Activated CD4-positive, alpha-beta T cell treated with anti-CD3 and anti-CD28 coated beads, Interleukin-2, amount 10 ng/mL, durations not matched to agents 7 days and 5 days (primary cell): ENCODE results near the gene GMEB2. TPM values are rescaled to one million over a fixed set of nuclear protein-coding genes. Genes with fewer than 3 reads are reported as not detected.

Source experiments
- CTCF ChIA-PET: fragments of 350-600 bp; sonication (Branson Sonifier 250); formaldehyde crosslinking; loops from one replicate; lab custom pipeline; 2021; ENCODE audit warnings: antibody characterized with exemption; lab: Charles Lee
- POLR2A ChIA-PET: fragments of 350-600 bp; sonication (Branson Sonifier 250); formaldehyde crosslinking; loops from one replicate; lab custom pipeline; 2021; ENCODE audit warnings: antibody characterized with exemption; lab: Charles Lee
- DNase-seq: peaks from one replicate; pipeline ENCODE4 v3.0.0-alpha.2; 2020
- H3K27ac Mint-ChIP-seq: one replicate; pipeline ENCODE4 v1.8.0; 2021; ENCODE audit warnings: mild to moderate bottlenecking, moderate library complexity, mixed read lengths
- H3K27me3 Mint-ChIP-seq: one replicate; pipeline ENCODE4 v1.8.0; 2021; ENCODE audit warnings: mixed read lengths
- H3K36me3 Mint-ChIP-seq: one replicate; pipeline ENCODE4 v1.8.0; 2021; ENCODE audit warnings: low read depth, mixed read lengths
- H3K4me1 Mint-ChIP-seq: one replicate; pipeline ENCODE4 v1.8.0; 2021; ENCODE audit warnings: mixed read lengths
- H3K4me3 Mint-ChIP-seq: one replicate; pipeline ENCODE4 v1.8.0; 2021; ENCODE audit warnings: mild to moderate bottlenecking, moderate library complexity, mixed read lengths
- H3K9me3 Mint-ChIP-seq: one replicate; pipeline ENCODE4 v1.8.0; 2021; ENCODE audit warnings: mixed read lengths
- total RNA-seq, 2 experiments: library from RNA; stranded (reverse); gene quantifications; one replicate each; pipeline ENCODE4 v1.2.3, GENCODE V29; 2021

The GMEB2 gene
- total RNA-seq, 2 experiments from 2014 or later, result 20.0 to 20.5 TPM

DNA sequence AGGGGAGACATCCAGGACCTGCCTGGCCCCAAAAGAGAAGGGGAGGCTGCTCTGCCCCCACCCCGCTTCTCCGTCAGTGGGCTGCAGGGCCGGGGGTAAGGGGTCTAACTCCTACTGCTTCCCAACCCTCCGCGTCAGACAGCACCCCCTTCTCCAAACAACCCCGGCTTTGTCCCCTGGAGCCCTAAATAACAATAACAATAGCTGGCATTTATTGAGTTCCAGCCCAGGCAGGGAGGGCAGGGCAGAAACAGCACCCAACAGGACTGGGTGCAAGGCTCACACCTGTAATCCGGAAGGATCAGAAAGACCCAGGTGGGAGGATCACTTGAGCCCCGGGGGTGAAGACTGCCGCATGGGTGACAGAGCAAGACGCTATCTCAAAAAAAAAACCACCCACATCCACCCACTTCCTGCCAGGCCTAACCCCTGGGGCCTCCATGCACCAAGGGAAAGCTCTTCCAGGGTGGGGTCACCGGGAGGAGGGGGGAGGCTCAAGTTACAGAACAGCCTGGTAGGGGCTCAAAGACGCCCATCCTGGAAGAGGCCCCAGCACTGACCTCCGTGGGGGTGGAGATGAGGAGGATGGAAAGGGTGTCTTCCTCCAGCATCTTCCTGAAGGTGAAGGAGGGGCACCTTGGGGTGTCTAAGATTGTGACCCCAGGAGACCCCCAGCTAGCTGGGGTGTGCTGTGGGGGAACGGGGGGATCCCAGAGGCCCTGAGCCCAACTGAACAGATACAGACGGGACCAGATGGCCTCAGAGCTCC is 74.2 kb downstream of the GMEB2 start:
- peaks cover 14% of the 10 kb centered on the region for H3K27me3 Mint-ChIP-seq
- peaks cover 17% of the 10 kb centered on the region for H3K4me1 Mint-ChIP-seq
- no peaks in the 10 kb centered on the region for H3K9me3 Mint-ChIP-seq

DNA sequence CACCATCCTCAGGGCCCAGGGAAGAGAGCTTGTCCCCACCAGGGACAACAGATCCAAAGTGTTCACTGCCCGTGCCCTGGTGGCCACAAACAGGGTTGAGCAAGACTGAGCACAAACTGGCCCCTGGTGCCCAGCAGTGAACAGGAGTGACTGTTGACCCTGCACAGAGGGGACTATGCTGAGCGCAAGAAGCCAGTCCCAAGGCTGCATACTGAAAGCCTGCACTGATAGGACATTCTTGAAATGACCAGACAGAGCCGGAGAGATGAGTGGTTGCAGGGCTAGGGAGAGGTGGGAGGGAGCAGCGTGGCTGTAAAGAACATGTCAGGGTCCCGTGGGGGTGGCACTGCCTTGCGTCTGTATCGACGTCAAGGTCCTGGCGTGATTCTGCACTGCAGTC is 75.8 kb downstream of the GMEB2 start:
- POLR2A ChIA-PET, result no interaction called here
- no peak overlapping the region for H3K27ac Mint-ChIP-seq

More for the DNA sequence above, 74.2 kb downstream of the GMEB2 start:
- POLR2A ChIA-PET, result no interaction called here
- CTCF ChIA-PET, result interaction anchor here (0.6 to 4.7 kb wide), 5 partner anchors 10 to 410 kb away, joined by 3 to 41 read pairs (median 4); partner anchors contain the start of gene PTK6
- peak overlapping the region; percentile 90 for H3K27ac Mint-ChIP-seq
- H3K4me3 Mint-ChIP-seq, result peak overlapping the region; percentile 41
- peak; percentile 71 for DNase-seq
- no peaks in the 10 kb centered on the region for H3K36me3 Mint-ChIP-seq

DNA sequence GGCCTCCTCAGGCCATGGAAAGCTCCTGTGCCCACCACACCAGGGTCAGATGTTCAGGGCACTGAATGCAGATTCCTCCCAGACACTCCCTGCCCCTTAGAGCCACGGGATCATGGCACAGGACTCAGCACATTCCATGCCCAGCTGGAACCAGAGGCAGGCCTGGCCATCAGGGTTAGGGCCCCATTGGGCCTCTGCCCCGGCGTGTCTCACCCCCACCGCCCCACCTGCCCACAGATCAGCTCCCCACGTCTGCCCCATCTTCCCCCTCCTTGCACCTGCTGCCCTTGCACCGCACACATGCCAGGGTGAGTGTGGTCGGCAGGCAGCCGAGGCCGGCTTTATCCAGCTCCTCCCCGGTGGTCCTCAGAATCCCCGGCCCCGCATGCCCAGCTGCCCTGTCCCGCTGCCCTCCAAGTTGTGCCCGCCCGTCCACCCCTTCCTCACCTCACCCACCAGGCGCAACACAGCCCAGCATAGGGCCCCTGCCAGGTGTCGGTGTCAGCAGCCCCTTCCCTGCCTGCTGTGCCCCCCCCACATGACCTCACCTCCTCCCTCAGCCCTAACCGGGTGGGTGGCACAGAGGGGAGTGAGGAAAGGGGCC is 77.1 kb downstream of the GMEB2 start:
- H3K4me3 Mint-ChIP-seq, result no peak overlapping the region
- H3K9me3 Mint-ChIP-seq, result no peaks in the 10 kb centered on the region
- peaks cover 17% of the 10 kb centered on the region for H3K4me1 Mint-ChIP-seq
- peaks cover 14% of the 10 kb centered on the region for H3K27me3 Mint-ChIP-seq
- ChIA-PET CTCF (interaction anchor here (0.5 to 4.7 kb wide), 2 partner anchors 12 to 567 kb away, joined by 3 to 41 read pairs; partner anchors contain the start of gene PTK6), POLR2A (no interaction called here)
- DNase-seq, result no peak
- H3K27ac Mint-ChIP-seq, result no peak overlapping the region
- H3K36me3 Mint-ChIP-seq, result no peaks in the 10 kb centered on the region

More for the DNA sequence above, 75.8 kb downstream of the GMEB2 start:
- no peaks in the 10 kb centered on the region for H3K9me3 Mint-ChIP-seq
- peaks cover 14% of the 10 kb centered on the region for H3K27me3 Mint-ChIP-seq
- H3K4me1 Mint-ChIP-seq, result peaks cover 17% of the 10 kb centered on the region
- DNase-seq, result no peak
- H3K36me3 Mint-ChIP-seq, result no peaks in the 10 kb centered on the region
- CTCF ChIA-PET, result interaction anchor here (0.7 to 4.7 kb wide), 3 partner anchors 12 to 120 kb away, joined by 3 to 41 read pairs (median 5); partner anchors contain the start of gene PTK6
- H3K4me3 Mint-ChIP-seq, result no peak overlapping the region

DNA sequence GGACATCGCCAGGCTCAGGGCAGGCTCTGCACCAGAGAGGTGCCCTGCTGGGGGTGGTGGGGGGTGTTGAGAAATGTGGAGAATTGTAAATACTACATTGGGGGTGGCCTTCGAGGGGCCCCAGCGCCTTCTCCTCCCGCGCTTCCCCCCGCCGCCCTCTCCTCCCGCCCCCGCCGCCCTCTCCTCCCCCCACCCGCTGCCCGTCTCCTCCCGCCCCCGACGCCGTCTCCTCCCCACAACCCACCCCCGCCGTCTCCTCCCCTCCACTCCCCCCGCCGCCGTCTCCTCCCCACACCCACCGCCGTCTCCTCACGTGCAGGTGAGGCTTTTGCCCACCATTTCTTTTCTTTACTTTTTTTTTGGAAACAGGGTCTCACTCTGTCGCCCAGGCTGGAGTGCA is 77.9 kb downstream of the GMEB2 start:
- Mint-ChIP-seq H3K9me3 (no peaks in the 10 kb centered on the region), H3K36me3 (no peaks in the 10 kb centered on the region), H3K27ac (no peak overlapping the region), H3K4me3 (no peak overlapping the region), H3K4me1 (peaks cover 16% of the 10 kb centered on the region), H3K27me3 (peaks cover 14% of the 10 kb centered on the region)
- CTCF ChIA-PET, result interaction anchor here (4.7 kb wide), 1 partner anchor 11 kb away, joined by 41 read pairs; the partner anchor contains the start of gene PTK6
- POLR2A ChIA-PET, result no interaction called here
- DNase-seq, result no peak

DNA sequence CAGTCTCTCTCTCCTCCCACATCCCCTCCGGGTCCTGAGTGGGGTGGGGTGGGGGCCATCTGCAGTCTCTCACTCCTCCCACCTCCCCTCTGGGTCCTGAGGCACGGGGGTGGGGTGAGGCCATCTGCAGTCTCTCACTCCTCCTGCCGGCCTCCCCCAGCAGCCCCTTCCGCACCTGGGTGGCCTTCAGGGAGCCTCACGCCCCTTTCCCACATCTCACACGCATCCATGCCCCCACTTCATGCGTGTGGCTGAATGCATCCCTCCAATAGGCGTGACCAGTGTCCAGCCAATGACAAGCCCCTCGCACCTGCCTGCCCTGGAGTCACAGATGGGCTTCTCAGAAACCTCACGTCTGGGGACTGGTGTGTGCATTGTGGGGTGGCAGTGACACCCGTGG is 78.4 kb downstream of the GMEB2 start:
- DNase-seq, result no peak
- H3K27ac Mint-ChIP-seq, result no peak overlapping the region
- H3K4me3 Mint-ChIP-seq, result no peak overlapping the region
- H3K9me3 Mint-ChIP-seq, result no peaks in the 10 kb centered on the region
- peaks cover 14% of the 10 kb centered on the region for H3K27me3 Mint-ChIP-seq
- CTCF ChIA-PET, result no interaction called here
- POLR2A ChIA-PET, result no interaction called here
- H3K36me3 Mint-ChIP-seq, result no peaks in the 10 kb centered on the region
- peaks cover 16% of the 10 kb centered on the region for H3K4me1 Mint-ChIP-seq

DNA sequence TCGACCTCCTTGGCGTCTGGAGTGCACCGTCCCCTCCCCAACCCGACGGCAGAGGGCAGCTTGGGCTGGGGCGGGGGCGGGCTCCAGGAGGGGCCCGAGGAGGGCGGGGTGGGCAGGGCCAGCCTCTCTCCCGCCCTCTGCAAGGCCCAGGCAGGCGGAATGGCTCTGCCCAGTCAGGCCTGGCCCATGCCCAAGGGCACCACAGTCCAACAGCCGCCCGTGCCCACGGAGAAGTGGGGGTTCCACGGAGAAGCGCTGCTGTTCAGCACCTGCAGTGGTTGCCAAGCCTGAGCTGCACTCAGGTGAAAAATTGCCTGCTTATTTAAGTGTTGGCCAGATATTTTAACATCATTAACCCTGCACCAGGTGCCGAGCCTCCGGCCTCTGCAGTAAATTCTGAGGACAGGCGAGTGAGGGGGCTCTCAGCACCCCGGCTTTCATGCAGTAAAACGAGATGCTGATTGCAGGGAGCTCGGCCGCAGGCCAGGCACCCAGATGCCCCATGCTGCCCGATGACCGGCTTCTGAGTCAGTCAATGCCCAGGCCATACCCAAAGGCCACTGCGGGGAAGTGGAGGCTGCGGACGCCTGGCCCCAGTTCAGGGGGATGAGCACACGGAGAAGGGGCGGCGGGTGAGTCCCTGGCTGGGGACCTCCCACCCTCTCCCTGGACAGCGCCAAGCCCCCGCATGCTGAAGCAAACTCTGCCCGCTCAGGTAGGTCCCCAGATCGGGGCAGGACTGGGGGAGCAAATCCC is 79.0 kb downstream of the GMEB2 start, which contains the start of gene SRMS:
Gene SRMS (minus strand): TSS at position 25 of the 756 bp plus-strand sequence. CDS start 286 bp downstream, outside the sequence.
- DNase-seq, result no peak
- ChIA-PET CTCF (interaction anchor here (2.5 kb wide), 1 partner anchor 20 kb away, joined by 7 read pairs; no protein-coding TSS in a partner anchor), POLR2A (no interaction called here)
- no peaks in the 10 kb centered on the region for H3K9me3 Mint-ChIP-seq
- no peak within 1 kb of the TSS for H3K27ac Mint-ChIP-seq
- peaks cover 14% of the 10 kb centered on the region for H3K27me3 Mint-ChIP-seq
- H3K4me3 Mint-ChIP-seq, result no peak within 1 kb of the TSS
- H3K4me1 Mint-ChIP-seq, result peaks cover 10% of the 10 kb centered on the region
- H3K36me3 Mint-ChIP-seq, result no peaks in the 10 kb centered on the region

DNA sequence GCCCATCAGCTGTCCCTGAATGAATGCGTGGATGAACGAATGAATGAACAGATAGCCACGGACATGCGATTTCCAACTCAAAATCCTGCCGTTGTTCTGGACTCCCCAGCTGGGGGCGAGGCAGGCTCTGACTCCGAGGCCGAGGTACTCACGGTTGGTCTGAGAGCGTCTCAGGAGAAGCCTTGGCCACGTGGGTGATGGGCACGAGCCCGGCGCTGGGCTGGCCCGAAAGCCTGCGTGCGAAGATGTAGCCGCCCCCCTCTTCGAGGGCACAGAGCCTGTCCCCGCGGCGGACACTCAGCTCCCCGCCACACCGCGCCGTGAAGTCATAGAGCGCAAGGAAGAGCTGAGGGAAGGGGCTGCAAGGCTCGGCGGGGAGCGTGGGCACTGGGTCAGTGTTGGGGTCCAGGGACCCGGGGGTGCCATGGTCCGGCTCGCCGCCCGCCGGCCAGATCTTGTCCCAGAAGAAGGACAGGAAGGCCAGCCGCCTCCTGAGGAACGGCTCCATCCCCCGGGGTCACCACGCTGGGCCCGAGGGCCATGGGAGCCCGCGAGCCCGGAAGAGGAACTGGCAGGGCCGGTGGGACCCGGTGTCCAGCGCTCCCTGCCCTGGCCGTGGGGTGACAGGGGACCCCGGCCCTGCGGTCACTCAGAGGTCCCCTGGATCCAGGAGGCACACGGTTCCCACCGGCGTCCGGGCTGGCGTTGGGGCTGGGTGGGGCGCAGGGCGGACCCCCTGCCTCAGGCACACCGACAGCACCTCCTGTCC is 79.8 kb downstream of the GMEB2 start:
- H3K36me3 Mint-ChIP-seq, result no peaks in the 10 kb centered on the region
- ChIA-PET CTCF (interaction anchor here (1.7 to 2.5 kb wide), 2 partner anchors 9 to 21 kb away, joined by 7 to 12 read pairs; partner anchors contain the start of gene PTK6), POLR2A (no interaction called here)
- peaks cover 14% of the 10 kb centered on the region for H3K27me3 Mint-ChIP-seq
- no peak for DNase-seq
- peaks cover 2% of the 10 kb centered on the region for H3K4me1 Mint-ChIP-seq
- no peak overlapping the region for H3K4me3 Mint-ChIP-seq
- H3K9me3 Mint-ChIP-seq, result no peaks in the 10 kb centered on the region
- no peak overlapping the region for H3K27ac Mint-ChIP-seq

DNA sequence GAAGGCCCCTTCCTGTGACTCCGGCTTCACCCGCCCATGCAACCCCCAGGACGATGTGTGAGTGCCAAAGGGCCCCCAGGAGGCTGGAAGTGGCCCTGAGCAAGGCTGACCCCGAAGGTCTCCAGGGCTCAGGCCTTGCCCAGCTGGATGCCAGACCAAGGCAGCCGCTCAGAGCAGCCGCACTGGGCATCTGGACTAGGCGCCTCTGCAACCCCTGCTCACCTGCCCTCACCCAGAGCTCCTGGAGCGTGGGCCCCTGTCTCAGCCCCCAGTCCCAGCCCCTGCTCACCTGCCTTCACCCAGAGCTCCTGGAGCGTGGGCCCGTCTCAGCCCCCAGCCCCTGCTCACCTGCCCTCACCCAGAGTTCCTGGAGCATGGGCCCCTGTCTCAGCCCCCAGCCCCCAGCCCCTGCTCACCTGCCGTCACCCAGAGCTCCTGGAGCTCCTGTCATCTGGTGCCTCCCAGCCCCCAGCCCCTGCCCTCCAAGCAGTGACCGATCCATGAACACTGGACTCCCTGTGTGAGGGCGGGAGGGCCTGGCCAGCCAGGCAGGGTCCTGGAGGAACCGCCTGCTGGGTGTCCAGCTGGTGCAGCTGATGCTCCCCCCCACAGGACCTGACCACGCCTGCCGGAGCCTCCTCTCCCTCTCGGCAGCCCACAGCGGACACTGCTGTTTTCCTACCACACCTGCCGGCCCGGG is 80.5 kb downstream of the GMEB2 start:
- POLR2A ChIA-PET, result no interaction called here
- DNase-seq, result no peak

DNA sequence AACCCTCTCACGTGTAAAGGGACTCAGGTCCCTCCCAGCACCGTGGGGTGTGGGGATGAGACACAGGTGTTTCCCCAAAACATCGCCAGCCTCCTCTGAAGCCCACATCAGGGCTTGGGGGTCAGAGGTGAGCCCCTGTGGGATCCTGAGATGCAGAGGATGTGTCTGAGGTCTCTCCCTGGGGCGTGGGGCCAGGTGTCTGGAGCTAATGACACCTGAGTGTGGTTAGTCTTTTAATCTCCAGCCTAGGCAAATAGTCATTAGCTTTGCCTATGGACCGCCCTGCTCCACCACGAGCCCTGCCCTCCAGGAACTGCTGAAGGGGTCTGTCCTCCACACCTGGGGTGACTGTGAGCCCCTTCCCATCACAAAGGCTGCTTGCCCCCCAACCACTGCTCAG is 81.1 kb downstream of the GMEB2 start:
- Mint-ChIP-seq H3K9me3 (no peaks in the 10 kb centered on the region), H3K27ac (no peak overlapping the region), H3K27me3 (peaks cover 11% of the 10 kb centered on the region), H3K4me1 (no peaks in the 10 kb centered on the region), H3K36me3 (no peaks in the 10 kb centered on the region), H3K4me3 (no peak overlapping the region)
- CTCF ChIA-PET, result interaction anchor here (0.6 to 2.5 kb wide), 3 partner anchors 8 to 511 kb away, joined by 3 to 12 read pairs (median 7); partner anchors contain the start of gene PTK6
- DNase-seq, result no peak
- POLR2A ChIA-PET, result no interaction called here

More for the DNA sequence above, 80.5 kb downstream of the GMEB2 start:
- Mint-ChIP-seq H3K27ac (peak overlapping the region; percentile 13), H3K27me3 (peaks cover 14% of the 10 kb centered on the region), H3K4me3 (no peak overlapping the region), H3K4me1 (peaks cover 2% of the 10 kb centered on the region), H3K36me3 (no peaks in the 10 kb centered on the region), H3K9me3 (no peaks in the 10 kb centered on the region)
- CTCF ChIA-PET, result interaction anchor here (0.6 to 2.5 kb wide), 3 partner anchors 8 to 511 kb away, joined by 3 to 12 read pairs (median 7); partner anchors contain the start of gene PTK6

DNA sequence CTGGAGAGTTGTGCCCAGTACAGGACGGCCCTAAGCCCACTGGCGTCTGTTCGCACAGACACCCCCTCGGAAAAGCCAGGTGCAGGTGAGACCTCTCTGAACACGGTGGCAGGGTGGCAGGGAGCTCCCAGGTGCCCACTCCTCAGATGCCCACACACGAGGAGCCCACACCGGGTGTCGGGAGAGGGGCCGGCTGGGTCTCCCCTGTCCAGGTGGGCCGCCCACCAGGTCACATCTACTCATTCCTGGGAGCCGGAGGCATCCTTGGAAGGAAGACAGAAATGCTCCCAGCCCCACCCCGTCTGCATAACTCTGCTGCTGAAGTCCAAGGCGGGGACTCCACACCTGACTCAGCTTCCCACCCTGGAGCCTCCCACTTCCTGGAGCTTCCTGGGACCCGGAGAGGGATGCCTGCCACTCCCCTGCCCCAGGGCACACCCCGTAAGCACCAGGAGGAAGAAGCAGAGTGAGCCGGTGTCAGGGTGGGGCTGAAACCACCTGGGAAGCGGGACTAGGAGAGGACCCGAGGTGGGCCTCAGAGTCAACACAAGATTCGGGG is 81.9 kb downstream of the GMEB2 start:
- no peaks in the 10 kb centered on the region for H3K36me3 Mint-ChIP-seq
- H3K9me3 Mint-ChIP-seq, result no peaks in the 10 kb centered on the region
- H3K4me1 Mint-ChIP-seq, result no peaks in the 10 kb centered on the region
- DNase-seq, result no peak
- H3K4me3 Mint-ChIP-seq, result no peak overlapping the region
- H3K27me3 Mint-ChIP-seq, result peaks cover 11% of the 10 kb centered on the region
- no peak overlapping the region for H3K27ac Mint-ChIP-seq
- ChIA-PET POLR2A (no interaction called here), CTCF (interaction anchor here (1.0 to 1.6 kb wide), 2 partner anchors 12 to 429 kb away, joined by 3 read pairs; no protein-coding TSS in a partner anchor)
